Retinal pigment epithelial cell (primary cell): ENCODE data around the gene TMEM53.

Experiments
- DNase-seq: peaks from one replicate; pipeline ENCODE4 v3.0.0-alpha.2; 2010; ENCODE audit warnings: low read depth
- H3K4me3 ChIP-seq: 2 replicates; pipeline ENCODE4 v1.5.1; 2011; ENCODE audit warnings: mild to moderate bottlenecking, low read length, control low read depth, moderate library complexity
- TF ChIP-seq, protein P1 (sequence below): conservative IDR thresholded peaks from 2 replicates; pipeline ENCODE4 v1.5.1; 2011; ENCODE audit warnings: low read depth, low read length, control low read depth, inconsistent platforms

The TMEM53 gene

DNA sequence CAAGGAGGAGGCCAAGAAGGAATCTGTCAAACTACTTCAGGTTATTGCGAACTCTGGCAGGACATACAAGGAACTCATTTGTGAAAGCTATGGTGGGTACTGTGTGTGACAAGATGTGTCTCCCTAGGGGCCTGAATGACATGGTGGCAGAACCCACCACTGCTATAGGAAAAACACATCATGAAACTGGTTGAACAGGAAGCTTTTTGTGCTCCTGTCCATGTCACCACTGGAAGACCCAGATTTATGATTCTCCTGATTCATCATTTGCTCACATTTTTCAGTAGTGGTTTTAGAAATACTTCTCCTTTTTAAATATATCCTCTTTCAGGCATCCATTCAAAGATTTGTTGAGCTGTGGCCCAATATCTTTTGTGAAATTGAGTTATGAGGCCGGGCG, 23.9 kb upstream of the TMEM53 start:
- TF ChIP-seq, protein P1, sequence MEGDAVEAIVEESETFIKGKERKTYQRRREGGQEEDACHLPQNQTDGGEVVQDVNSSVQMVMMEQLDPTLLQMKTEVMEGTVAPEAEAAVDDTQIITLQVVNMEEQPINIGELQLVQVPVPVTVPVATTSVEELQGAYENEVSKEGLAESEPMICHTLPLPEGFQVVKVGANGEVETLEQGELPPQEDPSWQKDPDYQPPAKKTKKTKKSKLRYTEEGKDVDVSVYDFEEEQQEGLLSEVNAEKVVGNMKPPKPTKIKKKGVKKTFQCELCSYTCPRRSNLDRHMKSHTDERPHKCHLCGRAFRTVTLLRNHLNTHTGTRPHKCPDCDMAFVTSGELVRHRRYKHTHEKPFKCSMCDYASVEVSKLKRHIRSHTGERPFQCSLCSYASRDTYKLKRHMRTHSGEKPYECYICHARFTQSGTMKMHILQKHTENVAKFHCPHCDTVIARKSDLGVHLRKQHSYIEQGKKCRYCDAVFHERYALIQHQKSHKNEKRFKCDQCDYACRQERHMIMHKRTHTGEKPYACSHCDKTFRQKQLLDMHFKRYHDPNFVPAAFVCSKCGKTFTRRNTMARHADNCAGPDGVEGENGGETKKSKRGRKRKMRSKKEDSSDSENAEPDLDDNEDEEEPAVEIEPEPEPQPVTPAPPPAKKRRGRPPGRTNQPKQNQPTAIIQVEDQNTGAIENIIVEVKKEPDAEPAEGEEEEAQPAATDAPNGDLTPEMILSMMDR = no peak
- no peak overlapping the region for H3K4me3 ChIP-seq
- no peak for DNase-seq

DNA sequence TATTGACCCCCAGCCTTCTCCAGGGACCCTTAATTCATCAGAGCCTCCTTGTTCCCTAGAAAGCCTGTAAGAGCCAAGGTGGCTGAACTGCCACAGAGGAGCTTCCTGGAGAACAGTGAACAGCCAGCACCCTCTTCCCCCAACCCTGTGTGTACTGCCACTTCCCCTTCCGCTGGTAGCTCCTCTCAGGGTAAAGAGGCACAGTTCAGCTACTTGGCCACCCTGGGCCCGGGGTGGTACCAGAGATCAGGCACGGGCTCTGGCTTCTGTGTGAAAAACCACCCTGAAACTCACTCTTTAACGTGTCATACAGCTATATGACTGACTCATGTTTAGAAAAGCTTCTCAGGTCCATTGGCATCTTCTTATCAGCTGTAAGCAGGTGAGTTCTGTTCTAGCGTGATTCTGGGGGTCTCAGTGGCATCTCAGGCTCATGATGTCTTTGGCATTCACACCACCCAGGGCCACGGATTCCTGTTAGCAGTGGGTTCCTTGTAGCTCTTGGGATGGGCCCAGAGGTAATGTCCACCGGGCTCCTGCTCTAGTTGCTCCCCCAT, 22.6 kb upstream of the TMEM53 start:
- TF ChIP-seq, protein P1 = no peak
- no peak for DNase-seq
- H3K4me3 ChIP-seq = no peak overlapping the region

DNA sequence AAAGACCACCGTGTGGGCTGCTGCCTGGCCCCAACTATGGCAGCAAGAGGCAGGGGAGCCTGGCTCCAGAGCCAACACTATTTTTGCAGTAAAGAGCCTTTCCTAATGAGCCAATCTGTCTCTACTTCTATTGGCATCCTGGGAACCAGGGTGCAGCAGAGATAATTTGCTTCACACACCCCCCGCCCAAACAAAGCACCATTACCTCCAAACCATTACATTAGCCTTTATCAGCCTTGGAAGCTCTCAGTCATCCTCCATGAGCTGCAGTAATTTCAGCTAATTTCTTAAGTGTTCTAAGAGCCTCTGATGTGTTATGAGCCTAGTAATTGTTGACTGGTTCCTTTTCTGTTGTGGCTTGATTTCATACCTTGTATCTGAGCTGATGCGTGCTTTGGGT, 21.8 kb upstream of the TMEM53 start:
- no peak overlapping the region for H3K4me3 ChIP-seq
- TF ChIP-seq, protein P1 = no peak
- DNase-seq = no peak

DNA sequence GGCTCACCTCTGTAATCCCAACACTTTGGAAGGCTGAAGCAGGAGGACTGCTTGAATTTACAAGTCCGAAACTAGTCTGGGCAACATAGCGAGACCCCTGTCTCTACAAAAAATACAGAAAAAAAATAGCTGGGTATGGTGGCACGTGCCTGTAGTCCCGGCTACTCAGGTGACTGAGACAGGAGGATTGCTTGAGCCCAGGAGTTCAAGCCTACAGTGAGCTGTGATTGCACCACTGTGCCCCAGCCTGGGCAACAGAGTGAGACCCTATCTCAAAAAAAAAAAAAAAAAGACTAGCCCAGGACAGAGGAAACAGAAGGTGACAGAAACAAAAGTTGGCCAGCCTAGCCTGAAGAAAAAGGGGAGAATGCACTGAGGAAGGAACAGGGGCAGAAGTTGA, 21.4 kb upstream of the TMEM53 start:
- H3K4me3 ChIP-seq = no peak overlapping the region
- no peak for DNase-seq
- TF ChIP-seq, protein P1 = no peak

DNA sequence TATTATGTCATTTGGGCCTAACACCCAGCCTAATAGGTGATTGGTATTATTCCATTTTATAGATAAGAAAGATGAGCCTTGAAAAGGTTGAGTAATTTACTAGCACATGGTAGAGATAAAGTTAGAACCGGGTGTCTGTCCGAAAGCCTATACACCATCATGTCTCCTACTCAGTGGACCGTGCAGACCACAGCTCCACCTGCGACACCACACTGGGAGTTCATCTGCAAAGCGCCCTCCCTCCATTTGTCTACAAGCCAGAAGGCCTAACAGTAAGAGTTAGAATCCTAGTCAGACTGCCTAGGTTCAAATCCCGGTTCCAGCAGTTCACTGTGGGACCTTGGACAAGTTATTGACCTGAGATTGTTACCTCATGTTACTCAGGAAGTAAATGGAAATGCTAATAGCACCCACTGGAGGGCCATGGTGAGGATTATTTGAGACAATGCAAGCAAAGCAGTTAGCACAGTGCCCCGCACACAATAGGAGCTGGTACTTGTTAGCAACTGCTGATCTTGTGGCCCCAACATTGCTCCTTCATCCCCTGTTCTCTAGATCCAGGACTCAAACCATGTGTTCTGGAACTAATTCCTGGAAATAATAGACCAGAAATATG, 20.7 kb upstream of the TMEM53 start:
- DNase-seq = no peak
- H3K4me3 ChIP-seq = no peak overlapping the region
- TF ChIP-seq, protein P1 = no peak

DNA sequence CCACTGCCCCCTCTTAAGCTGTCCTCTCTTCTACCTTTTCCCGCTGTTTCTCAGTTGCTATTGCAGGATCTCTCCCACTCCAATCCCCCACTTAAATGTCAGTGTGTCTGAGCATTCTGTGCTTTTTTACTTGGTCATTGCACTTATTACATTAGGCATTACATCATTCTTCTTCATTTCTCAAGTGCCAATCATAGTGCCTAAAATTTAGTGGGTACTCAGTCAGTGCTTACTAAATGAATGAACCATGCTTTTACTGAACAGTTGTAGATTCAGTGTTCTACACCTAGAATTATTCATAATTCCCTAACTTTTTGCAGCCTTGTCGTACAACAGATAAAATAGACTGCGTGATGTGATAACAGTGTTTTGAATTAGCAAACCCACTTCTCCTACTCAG, 19.6 kb upstream of the TMEM53 start:
- no peak for DNase-seq
- TF ChIP-seq, protein P1 = no peak
- no peak overlapping the region for H3K4me3 ChIP-seq

DNA sequence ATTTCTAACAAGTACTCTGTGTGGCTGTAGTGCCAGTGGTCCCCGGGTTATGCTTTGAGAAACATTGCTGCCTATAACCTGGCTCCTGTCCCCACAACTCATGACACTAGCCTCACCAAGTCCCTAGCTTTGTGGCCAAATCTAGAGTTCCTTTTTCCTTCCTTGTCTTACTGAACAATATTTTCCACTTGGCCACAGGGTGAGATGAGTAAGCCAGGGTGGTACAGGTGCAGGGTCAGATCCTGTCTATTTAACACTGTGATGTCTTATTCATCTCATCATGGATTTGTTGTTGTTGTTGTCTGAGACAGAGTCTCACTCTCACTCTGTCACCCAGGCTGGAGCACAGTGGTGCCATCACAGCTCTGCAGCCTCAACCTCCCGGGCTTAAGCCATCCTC, 18.9 kb upstream of the TMEM53 start:
- DNase-seq = no peak
- H3K4me3 ChIP-seq = no peak overlapping the region
- TF ChIP-seq, protein P1 = no peak
